ENCODE results near the gene PRDX4.
"Not testable (repeated sequence)": the region's sequence is repeated elsewhere in the genome, so short reads cannot be mapped to it uniquely, and the experiment has no call there.

PRDX4 gene

GRCh38 chrX:23668335-23668734 is 1.0 kb downstream of the PRDX4 start:
- peak; percentile 76 for FAIRE-seq
- no peak for DNase-seq (ENCODE audit: extremely low spot score, insufficient read length, low read depth)

DNA sequence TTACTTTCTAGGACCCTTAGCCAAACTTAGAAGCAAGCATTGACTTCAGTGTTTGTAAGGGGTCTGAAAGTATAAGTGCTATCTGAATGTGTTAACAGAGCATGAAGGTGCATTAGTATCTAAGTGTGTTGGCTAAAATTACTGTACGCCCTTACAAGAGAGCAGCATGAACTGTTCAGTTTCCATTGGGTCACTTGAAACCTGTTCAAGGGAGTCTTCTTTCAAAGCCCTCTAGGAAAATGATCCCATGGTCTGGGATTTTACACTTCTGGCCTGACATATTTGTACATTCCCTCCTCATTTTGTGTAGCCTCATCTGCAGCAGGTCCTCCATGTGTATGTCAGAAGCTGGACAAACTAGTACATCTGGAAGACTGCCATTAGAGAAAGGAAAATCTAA is 3.2 kb downstream of the PRDX4 start:
- no peak for DNase-seq (ENCODE audit: extremely low spot score, insufficient read length, low read depth)
- FAIRE-seq, result no peak

GRCh38 chrX:23673108-23673507 is 5.8 kb downstream of the PRDX4 start:
- DNase-seq (ENCODE audit: extremely low spot score, insufficient read length, low read depth), result no peak
- FAIRE-seq, result no peak

DNA sequence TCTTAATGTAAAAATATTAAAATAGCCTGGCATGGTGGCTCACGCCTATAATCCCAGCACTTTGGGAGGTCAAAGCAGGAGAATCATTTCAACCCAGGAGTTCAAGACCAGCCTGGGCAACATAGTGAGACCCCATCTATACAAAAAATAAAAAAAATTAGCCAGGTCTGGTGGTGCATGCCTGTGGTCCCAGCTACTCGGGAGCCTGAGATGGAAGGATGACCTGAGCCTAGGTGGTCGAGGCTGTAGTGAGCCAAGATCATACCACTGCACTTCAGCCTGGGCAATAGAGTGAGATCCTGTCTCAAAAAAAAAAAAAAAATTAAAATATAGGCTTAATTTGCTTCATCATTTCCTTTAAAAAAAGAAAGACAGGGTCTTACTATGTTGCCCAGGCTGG is 9.2 kb downstream of the PRDX4 start:
- DNase-seq (ENCODE audit: extremely low spot score, insufficient read length, low read depth); FAIRE-seq: not testable (repeated sequence)

DNA sequence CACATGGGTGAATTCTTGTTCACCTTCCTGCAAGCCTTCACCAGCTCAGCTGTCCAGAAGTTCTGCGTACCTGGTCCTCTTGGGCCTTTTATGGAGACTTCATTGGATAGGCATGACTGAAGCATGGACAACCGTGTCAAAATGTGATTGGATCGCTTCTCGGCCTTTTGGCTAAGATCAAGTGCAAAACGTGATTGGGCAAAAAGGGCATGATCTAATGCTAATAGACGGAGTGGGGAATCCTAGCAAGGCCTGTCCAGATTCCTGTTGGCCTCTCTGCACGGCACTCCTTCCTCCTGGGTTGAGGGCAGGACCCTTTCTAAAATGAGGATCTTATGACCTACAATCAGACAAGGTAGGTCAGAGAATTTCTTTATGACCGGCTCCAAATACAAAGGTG is 24.9 kb downstream of the PRDX4 start:
- FAIRE-seq (no peak), DNase-seq (ENCODE audit: extremely low spot score, insufficient read length, low read depth) (no peak)

GRCh38 chrX:23694606-23695005 is 27.3 kb downstream of the PRDX4 start:
- DNase-seq (ENCODE audit: extremely low spot score, insufficient read length, low read depth), result no peak
- FAIRE-seq, result no peak

GRCh38 chrX:23699636-23700194 is 32.4 kb downstream of the PRDX4 start:
- FAIRE-seq, result peak; percentile 59
- no peak for DNase-seq (ENCODE audit: extremely low spot score, insufficient read length, low read depth)

DNA sequence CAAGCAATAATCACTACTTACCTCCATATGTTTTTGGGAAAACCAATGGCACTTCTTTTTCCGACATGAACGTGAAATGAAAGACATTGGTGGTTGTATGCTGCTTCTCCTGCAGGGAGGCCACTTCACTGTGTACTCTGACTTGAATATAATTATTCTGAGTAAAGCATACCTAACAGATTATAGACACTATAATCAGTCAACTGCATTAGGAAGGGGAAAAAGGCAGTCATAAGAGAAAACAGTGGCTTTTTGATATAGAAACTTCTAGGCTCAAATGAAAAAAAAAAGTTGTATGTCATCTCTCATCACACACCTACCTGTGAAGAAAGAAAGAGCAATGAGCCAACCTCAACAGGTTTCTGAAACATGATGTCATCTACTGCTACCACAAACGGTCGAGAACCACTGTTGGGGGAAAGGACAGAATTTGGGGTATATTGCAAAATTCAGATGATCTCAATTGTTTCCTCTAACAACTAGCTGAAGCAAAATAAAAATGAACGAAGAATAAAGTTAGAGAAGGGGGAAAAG is 37.4 kb downstream of the PRDX4 start:
- FAIRE-seq, result peak; percentile 12
- no peak for DNase-seq (ENCODE audit: extremely low spot score, insufficient read length, low read depth)

GRCh38 chrX:23705235-23705634 is 37.9 kb downstream of the PRDX4 start:
- DNase-seq (ENCODE audit: extremely low spot score, insufficient read length, low read depth), result no peak
- no peak for FAIRE-seq

GRCh38 chrX:23720117-23720677 is 52.9 kb downstream of the PRDX4 start:
- no peak for FAIRE-seq

GRCh38 chrX:23726191-23726590 is 58.9 kb downstream of the PRDX4 start:
- no peak for DNase-seq (ENCODE audit: extremely low spot score, insufficient read length, low read depth)
- FAIRE-seq, result no peak

More at GRCh38 chrX:23720117-23720677, 52.9 kb downstream of the PRDX4 start:
- DNase-seq (ENCODE audit: extremely low spot score, insufficient read length, low read depth), result no peak

GRCh38 chrX:23727206-23727605 is 59.9 kb downstream of the PRDX4 start:
- no peak for DNase-seq (ENCODE audit: extremely low spot score, insufficient read length, low read depth)
- no peak for FAIRE-seq

DNA sequence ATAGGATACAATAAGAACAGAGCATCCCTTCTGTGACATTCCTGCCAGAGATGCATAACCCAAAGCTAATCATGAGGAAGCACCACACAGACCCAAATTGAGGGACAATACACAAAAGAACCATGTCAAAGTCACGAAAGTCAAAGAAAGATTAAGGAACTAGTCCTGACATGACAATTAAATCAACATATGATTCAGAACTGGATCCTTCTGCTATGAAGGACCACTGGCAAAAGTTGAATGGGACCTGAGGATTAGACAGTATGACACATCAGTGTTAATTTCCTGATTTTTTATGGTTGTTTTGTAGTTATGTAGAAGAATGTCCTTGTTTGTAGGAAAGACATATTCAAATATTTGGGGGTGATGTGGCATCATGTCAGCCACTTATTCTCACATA is 61.9 kb downstream of the PRDX4 start:
- DNase-seq (ENCODE audit: extremely low spot score, insufficient read length, low read depth) (no peak), FAIRE-seq (no peak)

DNA sequence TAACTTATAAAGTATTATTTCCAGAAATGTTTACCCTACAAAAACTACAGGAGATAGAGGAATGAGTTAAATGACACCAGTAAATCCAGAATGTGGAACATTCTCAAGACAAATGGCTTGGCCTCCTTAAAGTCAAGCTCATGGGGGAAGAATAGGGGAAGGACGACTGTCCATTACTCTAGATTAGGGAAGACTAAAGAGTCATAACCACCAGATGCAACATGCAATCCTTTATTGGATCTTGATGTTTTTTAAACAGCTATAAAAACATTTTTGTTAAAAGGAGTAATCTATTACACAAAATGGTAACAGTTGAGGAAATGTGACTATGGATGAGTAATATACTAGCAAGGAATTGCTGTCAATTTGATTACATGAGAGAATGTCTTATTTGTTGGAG is 64.7 kb downstream of the PRDX4 start:
- FAIRE-seq (no peak), DNase-seq (ENCODE audit: extremely low spot score, insufficient read length, low read depth) (no peak)

DNA sequence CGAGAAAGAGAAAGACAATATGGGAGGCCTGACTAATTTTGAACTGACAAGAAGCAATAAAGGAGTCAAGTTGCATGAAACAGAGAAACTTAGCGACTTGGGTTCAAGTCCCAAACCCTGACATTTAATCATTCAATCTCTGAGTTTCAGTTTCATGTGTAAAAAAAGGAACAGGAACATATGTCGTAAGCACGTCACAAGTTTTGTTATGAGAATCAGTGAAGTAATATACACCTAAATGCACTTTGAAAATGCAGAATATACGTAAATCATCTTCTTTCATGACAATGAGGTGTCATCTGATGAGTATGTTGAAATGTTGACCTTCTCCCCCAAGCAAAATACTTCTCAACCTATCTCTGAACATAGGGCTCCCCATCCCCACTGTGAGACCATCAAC is 65.4 kb downstream of the PRDX4 start:
- peak; percentile 96 for FAIRE-seq
- no peak for DNase-seq (ENCODE audit: extremely low spot score, insufficient read length, low read depth)

All from GM18507 (cell line).